GM12878 (cell line): Measurements from ENCODE around the gene METRN. TPM values are rescaled to one million over a fixed set of nuclear protein-coding genes. Genes with fewer than 3 reads are reported as not detected.

ENCODE experiments used
- BHLHE40 ChIP-seq, 2 experiments: fragments of 450-650 bp in 1 of 2; IDR thresholded peaks; 2 replicates each; pipeline ENCODE4 v1.6.1; 2011 to 2017; ENCODE audit warnings: low read depth in 2 of 2, borderline replicate concordance in 1 of 2, improper control_type of control experiment in 1 of 2, low read length in 1 of 2, mild to moderate bottlenecking in 1 of 2
- DPF2 ChIP-seq: fragments of 450-650 bp; IDR thresholded peaks from 2 replicates; pipeline ENCODE4 v1.6.1; 2017; ENCODE audit warnings: mild to moderate bottlenecking
- ESRRA ChIP-seq: IDR thresholded peaks from 2 replicates; pipeline ENCODE4 v1.6.1; 2012; ENCODE audit warnings: mild to moderate bottlenecking, low read length, improper control_type of control experiment
- ETV6 ChIP-seq, 2 experiments: fragments of 450-650 bp in 1 of 2; IDR thresholded peaks in 1 of 2; conservative IDR thresholded peaks in 1 of 2; 2 replicates each; pipeline ENCODE4 v1.6.1; 2014; ENCODE audit warnings: antibody characterized with exemption in 1 of 2, borderline replicate concordance in 1 of 2, low read depth in 1 of 2, mild to moderate bottlenecking in 1 of 2, moderate library complexity in 1 of 2
- FOS ChIP-seq: IDR thresholded peaks from 3 replicates; pipeline ENCODE4 v1.6.1; 2011; ENCODE audit warnings: borderline replicate concordance; ENCODE audit not compliant: insufficient read length; ENCODE audit errors: extremely low read depth
- HCFC1 ChIP-seq: fragments of 150-350 bp; IDR thresholded peaks from 2 replicates; pipeline ENCODE4 v1.6.1; 2014; ENCODE audit warnings: low read length
- KAT2A ChIP-seq: conservative IDR thresholded peaks from 2 replicates; pipeline ENCODE4 v1.6.1; 2011; ENCODE audit warnings: low read depth, low read length; ENCODE audit not compliant: control insufficient read depth
- KLF5 ChIP-seq: fragments of 450-650 bp; IDR thresholded peaks from 2 replicates; pipeline ENCODE4 v1.6.1; 2014; ENCODE audit warnings: mild to moderate bottlenecking; ENCODE audit not compliant: partially characterized antibody
- MEF2A ChIP-seq: IDR thresholded peaks from 2 replicates; pipeline ENCODE4 v1.6.1; 2011; ENCODE audit warnings: low read depth, mild to moderate bottlenecking, low read length, moderate library complexity; ENCODE audit not compliant: insufficient read depth
- MXI1 ChIP-seq: fragments of 150-350 bp; IDR thresholded peaks from 2 replicates; pipeline ENCODE4 v1.6.1; 2011; ENCODE audit warnings: low read depth, mild to moderate bottlenecking, inconsistent platforms, low read length, improper control_type of control experiment
- NR2C2 ChIP-seq: IDR thresholded peaks from 2 replicates; pipeline ENCODE4 v1.6.1; 2011; ENCODE audit warnings: borderline replicate concordance, low read depth; ENCODE audit not compliant: control insufficient read depth, insufficient read length
- NR2F1 ChIP-seq: fragments of 450-650 bp; conservative IDR thresholded peaks from 2 replicates; pipeline ENCODE4 v1.6.1; 2017; ENCODE audit warnings: mild to moderate bottlenecking
- NRF1 ChIP-seq: conservative IDR thresholded peaks from 2 replicates; pipeline ENCODE4 v1.6.1; 2011; ENCODE audit warnings: mild to moderate bottlenecking, low read depth, low read length, improper control_type of control experiment
- PML ChIP-seq: IDR thresholded peaks from 2 replicates; pipeline ENCODE4 v1.6.1; 2012; ENCODE audit warnings: low read length, inconsistent platforms
- RELA ChIP-seq: fragments of 450-650 bp; IDR thresholded peaks from 2 replicates; pipeline ENCODE4 v1.8.0; 2014; ENCODE audit warnings: borderline replicate concordance; ENCODE audit not compliant: partially characterized antibody
- SRF ChIP-seq, 2 experiments: IDR thresholded peaks; 2 replicates each; pipeline ENCODE4 v1.6.1; 2011; ENCODE audit warnings: low read depth in 2 of 2, low read length in 2 of 2, mild to moderate bottlenecking in 1 of 2, moderate library complexity in 1 of 2
- STAT1 ChIP-seq: fragments of 450-650 bp; conservative IDR thresholded peaks from 2 replicates; pipeline ENCODE4 v1.6.1; 2014; ENCODE audit warnings: antibody characterized with exemption, mild to moderate bottlenecking
- TCF12 ChIP-seq: IDR thresholded peaks from 2 replicates; pipeline ENCODE4 v1.6.1; 2011; ENCODE audit warnings: low read depth, mild to moderate bottlenecking, low read length
- YY1 ChIP-seq: IDR thresholded peaks from 2 replicates; pipeline ENCODE4 v1.6.1; 2011; ENCODE audit warnings: low read depth, mild to moderate bottlenecking, low read length
- ZNF217 ChIP-seq: fragments of 450-650 bp; IDR thresholded peaks from 2 replicates; pipeline ENCODE4 v1.6.1; 2017; ENCODE audit warnings: antibody characterized with exemption, mild to moderate bottlenecking
- ZSCAN29 ChIP-seq: fragments of 450-650 bp; IDR thresholded peaks from 2 replicates; pipeline ENCODE4 v1.6.1; 2017; ENCODE audit warnings: mild to moderate bottlenecking, moderate library complexity
- polyA plus RNA-seq, 11 experiments: library from polyadenylated mRNA; depleted of rRNA in 4 of 11; unstranded in 6 of 11; stranded (reverse) in 5 of 11; fragments of >200 nt; fragmentation: Nextera tagmentation in 4 of 11; fragmentation: Illumina TruSeq in 1 of 11; extraction: Ambion mirVana in 4 of 11; extraction: Trizol in 1 of 11; gene quantifications; 1 replicate in 1 of 11; 2 replicates in 10 of 11; pipeline versions ENCODE4 v1.2.1 to v1.2.3, GENCODE V29; 2011 to 2016; ENCODE audit warnings: inconsistent platforms in 2 of 11, missing spikeins in 2 of 11, low read depth in 1 of 11
- total RNA-seq, 4 experiments: library from RNA; depleted of rRNA in 3 of 4; stranded (reverse); fragments of >200 nt in 3 of 4; fragmentation: Illumina TruSeq in 1 of 4; extraction: Trizol in 1 of 4; gene quantifications; 2 replicates each; pipeline versions ENCODE4 v1.2.1 to v1.2.3, GENCODE V29; 2013 to 2021
- TF ChIP-seq, protein P1 (sequence below): fragments of 450-650 bp; IDR thresholded peaks from 2 replicates; pipeline ENCODE4 v1.6.1; 2014; ENCODE audit warnings: mild to moderate bottlenecking
- TF ChIP-seq, protein P2 (sequence below): fragments of 450-650 bp; IDR thresholded peaks from 2 replicates; pipeline ENCODE4 v1.6.1; 2017; ENCODE audit warnings: mild to moderate bottlenecking, moderate library complexity

The METRN gene
- total and polyA plus RNA-seq, 10 of the 15 experiments (the other 5 are each of a cell fraction or from before 2014, with no cell fraction given), result 0.11 to 12.8 (median 1.1) TPM; not detected in 1

DNA sequence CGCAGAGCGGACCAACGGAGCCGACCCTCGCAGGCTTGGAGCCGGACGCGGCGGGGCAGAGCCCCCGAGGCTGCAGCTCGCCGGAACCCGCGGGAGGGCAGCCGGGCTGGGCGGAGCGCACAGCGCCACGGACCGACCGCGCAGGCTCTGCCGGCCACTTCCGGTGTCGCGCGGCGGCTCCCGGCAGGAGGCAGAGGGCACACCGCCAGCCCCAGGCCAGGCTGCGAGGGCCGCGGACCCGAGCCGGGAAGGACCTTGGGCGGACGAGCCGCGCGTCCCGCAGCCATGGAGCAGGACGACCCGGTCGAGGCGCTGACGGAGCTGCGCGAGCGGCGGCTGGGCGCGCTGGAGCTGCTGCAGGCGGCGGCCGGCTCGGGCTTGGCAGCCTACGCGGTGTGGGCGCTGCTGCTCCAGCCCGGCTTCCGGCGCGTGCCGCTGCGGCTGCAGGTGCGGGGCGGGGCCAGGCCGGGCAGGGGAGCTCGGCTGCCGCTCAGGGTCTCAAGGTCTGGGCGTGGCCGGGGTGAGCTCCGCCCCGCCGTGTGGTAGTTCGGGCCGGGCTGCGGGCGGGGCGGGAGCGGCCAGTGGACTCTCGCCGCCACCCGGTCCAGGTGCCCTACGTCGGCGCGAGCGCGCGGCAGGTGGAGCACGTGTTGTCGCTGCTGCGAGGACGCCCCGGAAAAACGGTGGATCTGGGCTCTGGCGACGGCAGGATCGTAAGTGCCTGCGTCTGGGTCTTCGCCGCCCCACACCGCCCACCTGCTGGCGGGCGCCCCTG lies 6.3 kb downstream of the METRN start, which contains the start of gene ANTKMT (continued):
- peak; percentile 62; the same call in 1 of the 2 replicates for TF ChIP-seq TCF12
- peak; percentile 28; the same call in 1 of the 2 replicates for TF ChIP-seq NRF1
- peak; percentile 75 for TF ChIP-seq HCFC1
- TF ChIP-seq FOS, result no peak
- TF ChIP-seq MEF2A, result no peak
- peak; percentile 88 for TF ChIP-seq STAT1
- TF ChIP-seq ZSCAN29, result peak; percentile 73
- peak; percentile 62 for TF ChIP-seq KLF5
- TF ChIP-seq, protein P1, sequence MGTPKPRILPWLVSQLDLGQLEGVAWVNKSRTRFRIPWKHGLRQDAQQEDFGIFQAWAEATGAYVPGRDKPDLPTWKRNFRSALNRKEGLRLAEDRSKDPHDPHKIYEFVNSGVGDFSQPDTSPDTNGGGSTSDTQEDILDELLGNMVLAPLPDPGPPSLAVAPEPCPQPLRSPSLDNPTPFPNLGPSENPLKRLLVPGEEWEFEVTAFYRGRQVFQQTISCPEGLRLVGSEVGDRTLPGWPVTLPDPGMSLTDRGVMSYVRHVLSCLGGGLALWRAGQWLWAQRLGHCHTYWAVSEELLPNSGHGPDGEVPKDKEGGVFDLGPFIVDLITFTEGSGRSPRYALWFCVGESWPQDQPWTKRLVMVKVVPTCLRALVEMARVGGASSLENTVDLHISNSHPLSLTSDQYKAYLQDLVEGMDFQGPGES, result 0 out of 2 replicates have a peak, but pooled peaks have one; percentile 55
- TF ChIP-seq KAT2A, result no peak
- peak; percentile 37; the same call in 1 of the 2 replicates for TF ChIP-seq ESRRA
- TF ChIP-seq ETV6 (conservative IDR thresholded peaks at IDR 0.05 in 1 of 2, IDR thresholded peaks at IDR 0.05 in 1 of 2; ENCODE audit: borderline replicate concordance in 1 of 2, low read depth in 1 of 2), result peak in 1 of 2 experiments; percentile 16; a peak in 1 of 4 replicates
- TF ChIP-seq MXI1, result peak; percentile 77; the same call in 1 of the 2 replicates
- TF ChIP-seq SRF (IDR thresholded peaks at IDR 0.05; ENCODE audit: low read depth in 2 of 2, low read length in 2 of 2), result peak in 1 of 2 experiments; percentile 76; a peak in 1 of 4 replicates
- no peak for TF ChIP-seq NR2C2
- TF ChIP-seq NR2F1, result peak; percentile 86
- peak; percentile 71 for TF ChIP-seq RELA
- peak; percentile 95; the same call in 1 of the 2 replicates for TF ChIP-seq DPF2
- TF ChIP-seq PML, result peak; percentile 79; the same call in 1 of the 2 replicates
- TF ChIP-seq ZNF217, result peak; percentile 84; the same call in 1 of the 2 replicates
- peak; percentile 72 for TF ChIP-seq YY1
- TF ChIP-seq, protein P2, sequence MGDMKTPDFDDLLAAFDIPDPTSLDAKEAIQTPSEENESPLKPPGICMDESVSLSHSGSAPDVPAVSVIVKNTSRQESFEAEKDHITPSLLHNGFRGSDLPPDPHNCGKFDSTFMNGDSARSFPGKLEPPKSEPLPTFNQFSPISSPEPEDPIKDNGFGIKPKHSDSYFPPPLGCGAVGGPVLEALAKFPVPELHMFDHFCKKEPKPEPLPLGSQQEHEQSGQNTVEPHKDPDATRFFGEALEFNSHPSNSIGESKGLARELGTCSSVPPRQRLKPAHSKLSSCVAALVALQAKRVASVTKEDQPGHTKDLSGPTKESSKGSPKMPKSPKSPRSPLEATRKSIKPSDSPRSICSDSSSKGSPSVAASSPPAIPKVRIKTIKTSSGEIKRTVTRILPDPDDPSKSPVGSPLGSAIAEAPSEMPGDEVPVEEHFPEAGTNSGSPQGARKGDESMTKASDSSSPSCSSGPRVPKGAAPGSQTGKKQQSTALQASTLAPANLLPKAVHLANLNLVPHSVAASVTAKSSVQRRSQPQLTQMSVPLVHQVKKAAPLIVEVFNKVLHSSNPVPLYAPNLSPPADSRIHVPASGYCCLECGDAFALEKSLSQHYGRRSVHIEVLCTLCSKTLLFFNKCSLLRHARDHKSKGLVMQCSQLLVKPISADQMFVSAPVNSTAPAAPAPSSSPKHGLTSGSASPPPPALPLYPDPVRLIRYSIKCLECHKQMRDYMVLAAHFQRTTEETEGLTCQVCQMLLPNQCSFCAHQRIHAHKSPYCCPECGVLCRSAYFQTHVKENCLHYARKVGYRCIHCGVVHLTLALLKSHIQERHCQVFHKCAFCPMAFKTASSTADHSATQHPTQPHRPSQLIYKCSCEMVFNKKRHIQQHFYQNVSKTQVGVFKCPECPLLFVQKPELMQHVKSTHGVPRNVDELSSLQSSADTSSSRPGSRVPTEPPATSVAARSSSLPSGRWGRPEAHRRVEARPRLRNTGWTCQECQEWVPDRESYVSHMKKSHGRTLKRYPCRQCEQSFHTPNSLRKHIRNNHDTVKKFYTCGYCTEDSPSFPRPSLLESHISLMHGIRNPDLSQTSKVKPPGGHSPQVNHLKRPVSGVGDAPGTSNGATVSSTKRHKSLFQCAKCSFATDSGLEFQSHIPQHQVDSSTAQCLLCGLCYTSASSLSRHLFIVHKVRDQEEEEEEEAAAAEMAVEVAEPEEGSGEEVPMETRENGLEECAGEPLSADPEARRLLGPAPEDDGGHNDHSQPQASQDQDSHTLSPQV, result peak; percentile 48; the same call in 1 of the 2 replicates
- TF ChIP-seq BHLHE40 (IDR thresholded peaks at IDR 0.05; ENCODE audit: borderline replicate concordance in 1 of 2, low read depth in 2 of 2, low read length in 1 of 2), result peak; percentile 94 to 99
